HepG2 (cell line): ENCODE results near the gene MYO7B. TPM values are rescaled to one million over a fixed set of nuclear protein-coding genes. Genes with fewer than 3 reads are reported as not detected.

Experiments
- EEA1 ChIP-seq: sonication (generic); formaldehyde crosslinking; IDR thresholded peaks from 2 replicates; pipeline ENCODE4 v1.5.1; 2020; ENCODE audit warnings: mild to moderate bottlenecking, missing genetic modification reagents, borderline replicate concordance
- FOXC1 ChIP-seq: sonication (generic); formaldehyde crosslinking; IDR thresholded peaks from 2 replicates; pipeline ENCODE4 v1.8.0; 2022; ENCODE audit warnings: mild to moderate bottlenecking, missing genetic modification reagents, borderline replicate concordance
- GZF1 ChIP-seq: sonication (generic); formaldehyde crosslinking; IDR thresholded peaks from 2 replicates; pipeline ENCODE4 v1.5.1; 2020; ENCODE audit warnings: mild to moderate bottlenecking, missing genetic modification reagents
- PHB2 ChIP-seq: fragments of 450-650 bp; IDR thresholded peaks from 2 replicates; pipeline ENCODE4 v1.6.1; 2018; ENCODE audit not compliant: partially characterized antibody
- TCF7L2 ChIP-seq: IDR thresholded peaks from 2 replicates; pipeline ENCODE4 v1.6.1; 2011; ENCODE audit warnings: mild to moderate bottlenecking, low read depth, low read length, moderate library complexity
- U2AF1 ChIP-seq: fragments of 200-400 bp; formaldehyde crosslinking; optimal IDR thresholded peaks from 2 replicates; pipeline ENCODE3; 2017; ENCODE audit warnings: mild to moderate bottlenecking, low read depth, low read length
- ZNF713 ChIP-seq: sonication (generic); formaldehyde crosslinking; IDR thresholded peaks from 2 replicates; pipeline ENCODE4 v1.4.0; 2020; ENCODE audit warnings: mild to moderate bottlenecking, missing genetic modification reagents
- polyA plus RNA-seq, 8 experiments: library from polyadenylated mRNA; depleted of rRNA in 3 of 8; stranded (reverse) in 7 of 8; unstranded in 1 of 8; fragments of >200 nt; fragmentation: Illumina TruSeq in 4 of 8; extraction: Trizol in 4 of 8; gene quantifications; 2 replicates each; pipeline versions ENCODE4 v1.2.1 to v1.2.3, GENCODE V29; 2011 to 2016; ENCODE audit warnings: low read depth in 4 of 8, missing spikeins in 1 of 8, mixed read lengths in 1 of 8; ENCODE audit not compliant: insufficient read depth in 1 of 8
- total RNA-seq, 5 experiments: library from RNA; depleted of rRNA; stranded (reverse); fragments of >200 nt; fragmentation: Illumina TruSeq; extraction: Trizol; gene quantifications; 2 replicates each; pipeline ENCODE4 v1.2.3, GENCODE V29; 2016; ENCODE audit warnings: low read depth in 1 of 5
- TF ChIP-seq, protein P1 (sequence below), 2 experiments: sonication (generic) in 1 of 2; formaldehyde crosslinking in 1 of 2; IDR thresholded peaks; 2 replicates each; pipeline versions ENCODE4 v1.5.1 to v1.6.1; 2011 to 2020; ENCODE audit warnings: borderline replicate concordance in 1 of 2, low read depth in 1 of 2, low read length in 1 of 2, mild to moderate bottlenecking in 1 of 2, missing genetic modification reagents in 1 of 2, moderate library complexity in 1 of 2
- TF ChIP-seq, protein P2 (sequence below): sonication (generic); formaldehyde crosslinking; IDR thresholded peaks from 2 replicates; pipeline ENCODE4 v1.4.0; 2020; ENCODE audit warnings: missing genetic modification reagents
- TF ChIP-seq, protein P3 (sequence below): sonication (generic); formaldehyde crosslinking; conservative IDR thresholded peaks from 2 replicates; pipeline ENCODE4 v1.8.0; 2022; ENCODE audit warnings: mild to moderate bottlenecking, moderate library complexity, missing genetic modification reagents
- TF ChIP-seq, protein P4 (sequence below): sonication (generic); formaldehyde crosslinking; IDR thresholded peaks from 2 replicates; pipeline ENCODE4 v1.8.1; 2023; ENCODE audit warnings: missing genetic modification reagents, mild to moderate bottlenecking, borderline replicate concordance

The MYO7B gene
- total and polyA plus RNA-seq, 2 of the 13 experiments (the other 11 are each of a cell fraction or from before 2014, with no cell fraction given): not detected

DNA sequence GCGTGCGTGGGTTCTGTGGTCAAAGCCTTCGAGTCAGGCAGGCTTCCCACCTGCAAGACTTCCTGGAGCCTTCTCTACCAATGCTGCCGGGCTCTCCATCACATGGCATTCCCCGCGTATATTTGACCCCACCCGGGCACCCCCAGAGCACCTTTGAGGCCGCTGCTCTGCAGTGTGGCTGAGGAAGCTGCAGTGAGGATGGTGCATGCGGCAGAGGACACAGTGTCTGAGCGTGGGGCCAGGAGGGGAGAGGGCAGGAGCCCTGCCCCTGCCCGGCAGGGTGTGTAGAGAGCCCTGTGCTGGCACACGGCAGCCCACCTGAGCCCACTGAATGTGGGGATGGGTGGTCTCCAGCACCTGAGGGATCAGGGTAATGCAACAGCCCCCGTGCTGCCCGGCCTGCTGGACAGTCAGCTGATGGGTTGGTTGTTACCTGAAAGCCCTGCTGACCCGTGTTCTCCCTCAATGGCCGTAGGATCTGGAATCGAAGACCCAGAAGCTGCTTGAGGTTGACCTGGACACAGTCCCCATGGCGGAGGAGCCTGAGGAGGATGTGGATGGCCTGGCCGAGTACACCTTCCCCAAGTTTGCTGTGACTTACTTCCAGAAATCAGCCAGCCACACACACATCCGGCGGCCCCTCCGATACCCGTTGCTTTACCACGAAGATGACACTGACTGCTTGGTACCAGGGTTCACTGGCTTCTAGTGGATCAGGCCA lies 73.7 kb downstream of the MYO7B start (continued):
- TF ChIP-seq, protein P1, sequence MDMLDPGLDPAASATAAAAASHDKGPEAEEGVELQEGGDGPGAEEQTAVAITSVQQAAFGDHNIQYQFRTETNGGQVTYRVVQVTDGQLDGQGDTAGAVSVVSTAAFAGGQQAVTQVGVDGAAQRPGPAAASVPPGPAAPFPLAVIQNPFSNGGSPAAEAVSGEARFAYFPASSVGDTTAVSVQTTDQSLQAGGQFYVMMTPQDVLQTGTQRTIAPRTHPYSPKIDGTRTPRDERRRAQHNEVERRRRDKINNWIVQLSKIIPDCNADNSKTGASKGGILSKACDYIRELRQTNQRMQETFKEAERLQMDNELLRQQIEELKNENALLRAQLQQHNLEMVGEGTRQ (IDR thresholded peaks at IDR 0.05; ENCODE audit: low read depth, low read length): no peak
- TF ChIP-seq, protein P1 (CRISPR knock-in tag; IDR thresholded peaks at IDR 0.05; ENCODE audit: borderline replicate concordance): no peak
- TF ChIP-seq TCF7L2 (no peak), GZF1 (CRISPR knock-in tag) (no peak), EEA1 (no peak), ZNF713 (no peak), U2AF1 (no peak), PHB2 (no peak), FOXC1 (no peak)
- TF ChIP-seq, protein P2, sequence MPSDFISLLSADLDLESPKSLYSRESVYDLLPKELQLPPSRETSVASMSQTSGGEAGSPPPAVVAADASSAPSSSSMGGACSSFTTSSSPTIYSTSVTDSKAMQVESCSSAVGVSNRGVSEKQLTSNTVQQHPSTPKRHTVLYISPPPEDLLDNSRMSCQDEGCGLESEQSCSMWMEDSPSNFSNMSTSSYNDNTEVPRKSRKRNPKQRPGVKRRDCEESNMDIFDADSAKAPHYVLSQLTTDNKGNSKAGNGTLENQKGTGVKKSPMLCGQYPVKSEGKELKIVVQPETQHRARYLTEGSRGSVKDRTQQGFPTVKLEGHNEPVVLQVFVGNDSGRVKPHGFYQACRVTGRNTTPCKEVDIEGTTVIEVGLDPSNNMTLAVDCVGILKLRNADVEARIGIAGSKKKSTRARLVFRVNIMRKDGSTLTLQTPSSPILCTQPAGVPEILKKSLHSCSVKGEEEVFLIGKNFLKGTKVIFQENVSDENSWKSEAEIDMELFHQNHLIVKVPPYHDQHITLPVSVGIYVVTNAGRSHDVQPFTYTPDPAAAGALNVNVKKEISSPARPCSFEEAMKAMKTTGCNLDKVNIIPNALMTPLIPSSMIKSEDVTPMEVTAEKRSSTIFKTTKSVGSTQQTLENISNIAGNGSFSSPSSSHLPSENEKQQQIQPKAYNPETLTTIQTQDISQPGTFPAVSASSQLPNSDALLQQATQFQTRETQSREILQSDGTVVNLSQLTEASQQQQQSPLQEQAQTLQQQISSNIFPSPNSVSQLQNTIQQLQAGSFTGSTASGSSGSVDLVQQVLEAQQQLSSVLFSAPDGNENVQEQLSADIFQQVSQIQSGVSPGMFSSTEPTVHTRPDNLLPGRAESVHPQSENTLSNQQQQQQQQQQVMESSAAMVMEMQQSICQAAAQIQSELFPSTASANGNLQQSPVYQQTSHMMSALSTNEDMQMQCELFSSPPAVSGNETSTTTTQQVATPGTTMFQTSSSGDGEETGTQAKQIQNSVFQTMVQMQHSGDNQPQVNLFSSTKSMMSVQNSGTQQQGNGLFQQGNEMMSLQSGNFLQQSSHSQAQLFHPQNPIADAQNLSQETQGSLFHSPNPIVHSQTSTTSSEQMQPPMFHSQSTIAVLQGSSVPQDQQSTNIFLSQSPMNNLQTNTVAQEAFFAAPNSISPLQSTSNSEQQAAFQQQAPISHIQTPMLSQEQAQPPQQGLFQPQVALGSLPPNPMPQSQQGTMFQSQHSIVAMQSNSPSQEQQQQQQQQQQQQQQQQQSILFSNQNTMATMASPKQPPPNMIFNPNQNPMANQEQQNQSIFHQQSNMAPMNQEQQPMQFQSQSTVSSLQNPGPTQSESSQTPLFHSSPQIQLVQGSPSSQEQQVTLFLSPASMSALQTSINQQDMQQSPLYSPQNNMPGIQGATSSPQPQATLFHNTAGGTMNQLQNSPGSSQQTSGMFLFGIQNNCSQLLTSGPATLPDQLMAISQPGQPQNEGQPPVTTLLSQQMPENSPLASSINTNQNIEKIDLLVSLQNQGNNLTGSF (CRISPR knock-in tag): no peak
- TF ChIP-seq, protein P3, sequence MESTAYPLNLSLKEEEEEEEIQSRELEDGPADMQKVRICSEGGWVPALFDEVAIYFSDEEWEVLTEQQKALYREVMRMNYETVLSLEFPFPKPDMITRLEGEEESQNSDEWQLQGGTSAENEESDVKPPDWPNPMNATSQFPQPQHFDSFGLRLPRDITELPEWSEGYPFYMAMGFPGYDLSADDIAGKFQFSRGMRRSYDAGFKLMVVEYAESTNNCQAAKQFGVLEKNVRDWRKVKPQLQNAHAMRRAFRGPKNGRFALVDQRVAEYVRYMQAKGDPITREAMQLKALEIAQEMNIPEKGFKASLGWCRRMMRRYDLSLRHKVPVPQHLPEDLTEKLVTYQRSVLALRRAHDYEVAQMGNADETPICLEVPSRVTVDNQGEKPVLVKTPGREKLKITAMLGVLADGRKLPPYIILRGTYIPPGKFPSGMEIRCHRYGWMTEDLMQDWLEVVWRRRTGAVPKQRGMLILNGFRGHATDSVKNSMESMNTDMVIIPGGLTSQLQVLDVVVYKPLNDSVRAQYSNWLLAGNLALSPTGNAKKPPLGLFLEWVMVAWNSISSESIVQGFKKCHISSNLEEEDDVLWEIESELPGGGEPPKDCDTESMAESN (CRISPR knock-in tag): no peak
- TF ChIP-seq, protein P4, sequence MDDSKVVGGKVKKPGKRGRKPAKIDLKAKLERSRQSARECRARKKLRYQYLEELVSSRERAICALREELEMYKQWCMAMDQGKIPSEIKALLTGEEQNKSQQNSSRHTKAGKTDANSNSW (CRISPR knock-in tag): no peak
- TF ChIP-seq, all 625 proteins: peak for 0
